SK-N-MC (cell line): ENCODE results near the gene ADH7.

Source experiments
- EZH2 ChIP-seq: fragments of 200-600 bp; sonication (generic); IDR thresholded peaks from one replicate; pipeline ENCODE4 v1.6.1; 2017; ENCODE audit warnings: antibody characterized with exemption
- FOXP2 ChIP-seq: optimal IDR thresholded peaks from 2 replicates; pipeline ENCODE3; 2011; ENCODE audit warnings: mild to moderate bottlenecking, moderate library complexity; ENCODE audit not compliant: insufficient read depth; ENCODE audit errors: extremely low read length, control extremely low read depth
- POLR2AphosphoS5 ChIP-seq: IDR thresholded peaks from 2 replicates; pipeline ENCODE4 v1.6.1; 2012; ENCODE audit warnings: mild to moderate bottlenecking, low read depth, low read length, borderline replicate concordance

DNA sequence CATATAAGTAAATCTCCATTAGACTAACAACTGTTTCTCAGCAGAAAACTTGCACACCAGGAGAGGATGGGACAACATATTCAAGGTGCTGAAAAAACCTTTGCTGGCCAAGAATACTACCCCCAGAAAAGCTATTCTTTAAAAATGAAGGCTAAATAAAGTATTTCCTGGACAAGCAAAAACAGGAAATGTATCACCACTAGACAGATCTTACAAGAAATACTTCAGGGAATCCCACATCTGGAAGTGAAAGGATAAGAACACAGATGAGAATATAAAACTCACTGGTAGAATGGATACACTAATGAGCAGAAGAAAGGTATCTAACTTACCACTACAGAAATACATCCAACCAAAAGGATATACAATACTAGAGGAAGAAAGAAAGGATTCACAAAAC, 55.6 kb downstream of the ADH7 start:
- TF ChIP-seq EZH2 (no peak), FOXP2 (no peak), POLR2AphosphoS5 (no peak)
